ENCODE data around the gene PXDN.
A peak's percentile ranks its signal among the peaks of the same experiment; 100 is the strongest.
"Not testable (repeated sequence)": the region's sequence is repeated elsewhere in the genome, so short reads cannot be mapped to it uniquely, and the experiment has no call there.

Gene PXDN

DNA sequence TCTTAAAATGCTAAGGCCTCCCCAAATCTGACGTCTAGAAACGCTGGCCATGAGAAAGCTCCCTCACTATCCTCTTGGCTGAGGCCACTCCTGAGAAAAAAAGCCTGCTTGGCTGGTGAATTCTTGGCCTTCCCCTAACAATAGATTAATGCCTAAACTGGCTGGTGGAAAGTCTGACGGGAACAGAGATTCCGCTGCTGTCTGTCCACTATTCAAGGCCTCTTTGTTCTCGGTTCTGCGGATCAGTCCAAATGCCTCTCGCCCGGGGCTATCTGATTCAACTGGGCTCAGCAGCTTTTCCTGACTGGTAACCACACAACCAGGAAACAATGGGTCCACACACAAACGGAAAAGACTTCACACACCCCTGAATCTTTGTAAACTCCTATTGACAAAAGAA, 27.2 kb downstream of the PXDN start:
- H3K4me3 ChIP-seq (ENCODE audit: extremely low read depth, insufficient read depth, low read length, poor library complexity, severe bottlenecking): no peak overlapping the region
- peak overlapping the region; percentile 70 for H3K27ac ChIP-seq (ENCODE audit: low read depth, low read length, severe bottlenecking)
- 66 to 78% methylated on average over 9 of the region's 9 CpGs for WGBS, 2 experiments (ENCODE audit: insufficient coverage in 2 of 2)

DNA sequence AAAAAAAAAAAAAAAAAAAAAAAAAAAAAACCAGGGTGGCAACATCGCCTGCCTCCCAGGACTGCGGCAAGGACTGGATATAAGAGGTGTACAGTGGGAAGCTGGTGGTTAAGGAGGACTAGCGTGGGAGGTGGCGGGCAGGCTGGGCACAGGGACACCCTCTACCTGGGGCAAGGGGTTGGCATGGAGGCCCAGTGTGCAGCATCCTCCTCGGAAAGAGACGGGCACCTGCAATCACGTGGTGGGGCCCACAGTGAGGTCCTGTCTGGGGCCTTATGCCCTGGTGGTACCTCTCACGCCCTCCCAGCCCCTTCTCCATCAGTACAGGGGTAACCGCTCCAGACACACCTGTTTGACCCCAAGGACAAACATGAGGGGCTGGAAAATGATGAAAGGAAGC, 27.9 kb downstream of the PXDN start:
- peaks cover 21% of the 10 kb centered on the region for H3K4me1 ChIP-seq (ENCODE audit: control insufficient read depth, insufficient read depth, low read length, poor library complexity, severe bottlenecking)
- WGBS, 2 experiments (ENCODE audit: insufficient coverage in 2 of 2): 83 to 96% methylated on average over 6 of the region's 9 CpGs
- no peak overlapping the region for H3K4me3 ChIP-seq (ENCODE audit: extremely low read depth, insufficient read depth, low read length, poor library complexity, severe bottlenecking)
- H3K27ac ChIP-seq (ENCODE audit: low read depth, low read length, severe bottlenecking): peak overlapping the region; percentile 70
- H3K9me3 ChIP-seq (ENCODE audit: control insufficient read depth, low read length): no peaks in the 10 kb centered on the region
- H3K36me3 ChIP-seq (ENCODE audit: control insufficient read depth, insufficient read depth, low read length): peaks cover 7% of the 10 kb centered on the region

More for the DNA sequence above, 27.2 kb downstream of the PXDN start:
- Histone ChIP-seq H3K36me3 (ENCODE audit: control insufficient read depth, insufficient read depth, low read length) (peaks cover 9% of the 10 kb centered on the region), H3K9me3 (ENCODE audit: control insufficient read depth, low read length) (no peaks in the 10 kb centered on the region), H3K4me1 (ENCODE audit: control insufficient read depth, insufficient read depth, low read length, poor library complexity, severe bottlenecking) (peaks cover 21% of the 10 kb centered on the region)

DNA sequence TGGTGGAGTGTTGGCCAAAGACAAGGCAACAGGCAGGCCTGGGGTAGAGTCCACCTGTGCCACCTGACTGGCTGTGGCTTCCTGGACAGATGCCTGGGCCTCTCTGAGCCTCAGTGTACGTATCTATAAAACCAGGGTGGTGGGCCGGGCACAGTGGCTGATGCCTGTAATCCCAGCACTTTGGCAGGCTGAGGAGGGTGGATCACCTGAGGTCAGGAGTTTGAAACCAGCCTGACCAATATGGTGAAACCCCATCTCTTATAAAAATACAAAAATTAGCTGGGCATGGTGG, 28.4 kb downstream of the PXDN start:
- not testable (repeated sequence) for H3K4me3 ChIP-seq (ENCODE audit: extremely low read depth, insufficient read depth, low read length, poor library complexity, severe bottlenecking); H3K27ac ChIP-seq (ENCODE audit: low read depth, low read length, severe bottlenecking); H3K36me3 ChIP-seq (ENCODE audit: control insufficient read depth, insufficient read depth, low read length); H3K9me3 ChIP-seq (ENCODE audit: control insufficient read depth, low read length)
- peaks cover 21% of the 10 kb centered on the region for H3K4me1 ChIP-seq (ENCODE audit: control insufficient read depth, insufficient read depth, low read length, poor library complexity, severe bottlenecking)
- WGBS, 2 experiments (ENCODE audit: insufficient coverage in 2 of 2): 60 to 87% methylated on average over 1 to 2 of the region's 2 CpGs

DNA sequence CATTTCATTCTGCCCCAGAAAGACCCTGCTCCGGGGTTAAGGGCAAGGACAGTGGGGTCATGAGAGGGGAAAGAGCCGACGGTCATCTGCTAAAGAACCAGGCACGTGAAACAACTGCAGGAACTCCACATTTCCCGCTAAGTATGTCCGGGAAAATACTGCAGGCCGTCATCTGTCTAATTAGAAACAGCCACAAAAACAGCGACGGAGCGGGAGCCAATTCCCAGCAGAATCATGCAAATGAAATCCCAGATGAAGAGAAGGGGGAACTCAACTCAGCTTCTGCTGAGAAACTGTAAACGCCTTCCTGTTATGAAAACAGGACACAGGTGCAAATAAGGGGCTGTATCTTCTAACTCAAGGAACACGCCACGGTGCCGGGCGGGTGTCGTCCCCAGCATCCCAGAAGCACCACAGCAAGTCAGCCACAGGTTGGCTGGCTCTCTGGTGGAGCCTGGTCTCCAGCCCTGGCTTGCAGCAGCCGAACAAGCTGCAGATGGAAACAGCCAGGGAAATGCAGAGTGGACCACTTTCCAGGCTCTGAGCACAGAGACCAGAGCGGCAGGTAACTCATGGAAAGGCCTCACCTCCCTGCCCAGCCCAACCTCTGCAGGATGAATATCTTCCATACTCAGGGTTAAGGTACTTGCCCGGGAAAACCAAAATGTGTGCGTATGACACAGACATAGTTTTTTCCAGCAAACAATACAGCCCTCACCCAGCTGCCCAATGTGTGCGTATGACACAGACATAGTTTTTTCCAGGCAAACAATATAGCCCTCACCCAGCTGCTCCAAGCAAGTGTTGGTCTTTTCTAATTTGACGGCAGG, 28.9 kb downstream of the PXDN start:
- H3K4me3 ChIP-seq (ENCODE audit: extremely low read depth, insufficient read depth, low read length, poor library complexity, severe bottlenecking): no peak overlapping the region
- H3K27ac ChIP-seq (ENCODE audit: low read depth, low read length, severe bottlenecking): peak overlapping the region; percentile 23
- peaks cover 7% of the 10 kb centered on the region for H3K36me3 ChIP-seq (ENCODE audit: control insufficient read depth, insufficient read depth, low read length)
- no peaks in the 10 kb centered on the region for H3K9me3 ChIP-seq (ENCODE audit: control insufficient read depth, low read length)
- H3K4me1 ChIP-seq (ENCODE audit: control insufficient read depth, insufficient read depth, low read length, poor library complexity, severe bottlenecking): peaks cover 21% of the 10 kb centered on the region
- 92 to 96% methylated on average over 21 to 22 of the region's 22 CpGs for WGBS, 2 experiments (ENCODE audit: insufficient coverage in 2 of 2)

DNA sequence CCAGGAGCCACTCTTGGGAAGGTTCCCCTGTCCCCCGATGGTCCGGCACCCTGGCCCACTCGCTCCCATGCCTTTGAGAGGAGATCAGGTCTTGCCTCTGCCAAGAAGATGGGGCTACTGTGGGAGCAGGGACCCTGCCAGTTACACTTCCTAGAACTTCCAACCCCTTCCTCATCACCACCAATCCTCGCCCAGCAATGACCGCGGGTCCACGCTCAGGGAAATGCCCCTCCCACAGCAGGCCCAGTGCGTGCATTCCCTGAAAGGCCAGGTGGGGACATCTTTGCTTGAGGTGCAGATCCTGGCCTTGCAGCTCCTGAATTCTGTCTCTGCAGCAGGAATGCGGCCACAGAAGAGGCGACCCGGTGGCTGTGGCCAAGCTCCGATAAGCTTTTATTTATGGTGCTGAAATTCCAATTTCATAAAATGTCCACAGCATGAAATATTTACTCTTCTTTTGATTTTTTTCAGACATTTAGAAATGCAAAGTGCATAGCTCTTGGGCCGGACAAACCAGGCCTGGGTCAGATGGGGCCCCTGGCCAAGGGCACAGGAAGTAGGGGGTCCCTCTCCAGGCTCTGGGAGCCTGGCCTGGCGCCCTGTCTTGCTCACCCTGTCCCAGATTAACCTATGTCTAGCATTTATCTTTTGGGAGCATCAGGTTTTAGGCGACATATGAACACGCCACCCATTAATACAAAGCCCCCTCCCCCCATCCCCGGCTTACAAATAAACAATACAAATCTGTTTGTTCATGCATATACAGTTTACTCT, 29.8 kb downstream of the PXDN start:
- peaks cover 8% of the 10 kb centered on the region for H3K36me3 ChIP-seq (ENCODE audit: control insufficient read depth, insufficient read depth, low read length)
- no peak overlapping the region for H3K4me3 ChIP-seq (ENCODE audit: extremely low read depth, insufficient read depth, low read length, poor library complexity, severe bottlenecking)
- 88 to 94% methylated on average over 9 to 12 of the region's 17 CpGs for WGBS, 2 experiments (ENCODE audit: insufficient coverage in 2 of 2)
- H3K9me3 ChIP-seq (ENCODE audit: control insufficient read depth, low read length): no peaks in the 10 kb centered on the region
- peaks cover 27% of the 10 kb centered on the region for H3K4me1 ChIP-seq (ENCODE audit: control insufficient read depth, insufficient read depth, low read length, poor library complexity, severe bottlenecking)
- H3K27ac ChIP-seq (ENCODE audit: low read depth, low read length, severe bottlenecking): no peak overlapping the region

DNA sequence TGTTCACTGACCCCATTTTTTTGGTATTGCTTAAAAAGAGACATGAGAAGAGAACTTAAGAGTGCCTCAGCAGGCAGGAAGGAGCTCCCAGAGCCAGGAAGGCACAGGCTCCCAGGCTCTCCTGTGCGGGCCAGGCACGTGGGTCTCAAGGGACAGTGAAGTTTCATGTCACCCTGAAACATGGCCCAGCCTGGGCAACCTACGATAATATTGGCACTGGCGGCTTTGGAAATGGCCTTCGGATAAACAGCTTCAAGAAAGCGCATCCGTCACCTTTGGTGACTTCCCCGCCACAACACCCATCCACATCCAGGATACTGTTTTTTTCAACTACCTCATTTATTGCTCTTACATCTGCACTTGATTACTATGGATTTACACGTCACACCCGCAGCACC, 30.5 kb downstream of the PXDN start:
- Histone ChIP-seq H3K27ac (ENCODE audit: low read depth, low read length, severe bottlenecking) (no peak overlapping the region), H3K36me3 (ENCODE audit: control insufficient read depth, insufficient read depth, low read length) (peaks cover 13% of the 10 kb centered on the region), H3K9me3 (ENCODE audit: control insufficient read depth, low read length) (no peaks in the 10 kb centered on the region), H3K4me3 (ENCODE audit: extremely low read depth, insufficient read depth, low read length, poor library complexity, severe bottlenecking) (no peak overlapping the region), H3K4me1 (ENCODE audit: control insufficient read depth, insufficient read depth, low read length, poor library complexity, severe bottlenecking) (peaks cover 33% of the 10 kb centered on the region)
- 97 to 98% methylated on average over 10 of the region's 10 CpGs for WGBS, 2 experiments (ENCODE audit: insufficient coverage in 2 of 2)

DNA sequence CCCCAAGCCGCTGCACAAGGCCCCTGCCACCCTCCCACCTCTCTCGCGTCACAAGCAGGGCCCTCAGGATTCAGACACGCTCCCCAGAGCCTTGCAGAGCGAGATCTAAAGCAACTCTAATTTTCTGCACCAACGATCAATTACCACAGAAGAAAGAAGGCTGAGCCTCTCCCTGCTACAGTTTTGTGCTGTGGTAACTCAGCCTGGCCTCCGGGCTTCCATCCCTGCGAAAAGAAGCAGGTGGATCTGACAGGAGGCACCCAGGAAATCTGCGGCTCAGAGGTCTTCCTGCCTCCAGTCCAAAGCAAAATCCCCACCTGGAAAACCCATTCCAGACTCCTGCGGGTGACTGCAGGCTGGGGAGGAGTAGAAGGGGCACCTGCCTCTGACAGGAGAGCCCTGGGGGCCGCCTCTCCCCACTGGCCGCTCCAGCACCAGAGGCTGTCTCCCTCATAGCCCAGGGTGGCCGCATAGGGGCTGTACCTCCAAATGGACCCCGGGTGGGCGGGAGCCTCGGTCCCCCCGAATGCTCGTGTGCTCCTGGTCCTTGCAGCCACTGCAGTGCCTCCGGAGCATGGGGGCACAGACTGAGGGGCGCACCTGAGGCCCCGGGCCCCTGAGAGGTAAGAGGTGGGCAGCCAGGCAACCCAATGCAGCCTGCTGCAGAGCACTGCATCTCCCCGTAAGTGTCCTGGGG, 31.0 kb downstream of the PXDN start:
- peaks cover 13% of the 10 kb centered on the region for H3K36me3 ChIP-seq (ENCODE audit: control insufficient read depth, insufficient read depth, low read length)
- H3K27ac ChIP-seq (ENCODE audit: low read depth, low read length, severe bottlenecking): no peak overlapping the region
- H3K4me1 ChIP-seq (ENCODE audit: control insufficient read depth, insufficient read depth, low read length, poor library complexity, severe bottlenecking): peaks cover 38% of the 10 kb centered on the region
- no peaks in the 10 kb centered on the region for H3K9me3 ChIP-seq (ENCODE audit: control insufficient read depth, low read length)
- WGBS, 2 experiments (ENCODE audit: insufficient coverage in 2 of 2): 90 to 91% methylated on average over 19 of the region's 22 CpGs
- H3K4me3 ChIP-seq (ENCODE audit: extremely low read depth, insufficient read depth, low read length, poor library complexity, severe bottlenecking): no peak overlapping the region

DNA sequence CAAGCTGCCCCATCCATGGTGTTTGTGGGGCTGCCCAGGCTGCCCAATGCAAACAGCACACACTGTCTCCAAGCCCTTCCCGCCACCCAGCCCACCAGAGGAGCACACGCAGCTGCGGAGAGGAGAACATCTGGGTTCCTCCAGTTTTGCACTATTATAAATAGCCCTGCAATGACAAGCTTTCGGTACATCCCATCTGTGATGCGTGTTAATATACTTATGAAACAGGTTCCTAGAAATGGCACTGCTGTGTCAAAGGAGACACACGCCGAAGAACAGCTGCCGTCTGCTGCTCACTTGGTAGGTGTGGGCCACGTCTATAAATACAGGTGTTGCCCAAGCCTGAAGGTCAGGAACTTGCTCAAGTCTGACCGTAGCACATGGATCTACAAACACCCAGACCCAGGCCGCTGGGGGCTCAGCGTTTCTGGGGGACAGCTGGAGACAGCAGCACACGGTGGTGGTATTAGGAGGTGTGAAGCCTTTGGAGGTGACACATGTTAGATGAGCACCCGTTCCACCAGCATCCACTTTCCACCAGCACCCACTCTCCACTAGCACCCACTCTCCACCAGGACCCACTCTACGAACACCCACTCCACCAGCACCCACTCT, 34.3 kb downstream of the PXDN start:
- Histone ChIP-seq H3K4me1 (ENCODE audit: control insufficient read depth, insufficient read depth, low read length, poor library complexity, severe bottlenecking) (peaks cover 36% of the 10 kb centered on the region), H3K4me3 (ENCODE audit: extremely low read depth, insufficient read depth, low read length, poor library complexity, severe bottlenecking) (no peak overlapping the region), H3K36me3 (ENCODE audit: control insufficient read depth, insufficient read depth, low read length) (peaks cover 12% of the 10 kb centered on the region), H3K9me3 (ENCODE audit: control insufficient read depth, low read length) (no peaks in the 10 kb centered on the region), H3K27ac (ENCODE audit: low read depth, low read length, severe bottlenecking) (no peak overlapping the region)
- WGBS, 2 experiments (ENCODE audit: insufficient coverage in 2 of 2): 94 to 99% methylated on average over 9 to 13 of the region's 15 CpGs

DNA sequence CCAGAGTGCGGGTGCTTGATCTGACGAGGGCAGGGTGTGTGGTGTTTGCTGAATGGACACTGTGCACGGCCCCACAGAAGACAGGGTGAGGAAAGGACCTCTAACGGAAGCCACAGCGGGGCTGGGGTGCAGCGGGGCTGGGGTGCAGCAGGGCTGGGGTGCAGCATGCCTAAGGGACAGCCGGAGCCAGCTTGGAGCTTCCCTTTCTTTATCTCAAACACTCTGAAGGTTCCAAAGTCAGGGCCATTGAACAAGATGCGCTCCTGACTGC, 35.0 kb downstream of the PXDN start:
- Histone ChIP-seq H3K4me3 (ENCODE audit: extremely low read depth, insufficient read depth, low read length, poor library complexity, severe bottlenecking) (no peak overlapping the region), H3K27ac (ENCODE audit: low read depth, low read length, severe bottlenecking) (no peak overlapping the region), H3K9me3 (ENCODE audit: control insufficient read depth, low read length) (no peaks in the 10 kb centered on the region), H3K36me3 (ENCODE audit: control insufficient read depth, insufficient read depth, low read length) (peaks cover 9% of the 10 kb centered on the region), H3K4me1 (ENCODE audit: control insufficient read depth, insufficient read depth, low read length, poor library complexity, severe bottlenecking) (peaks cover 32% of the 10 kb centered on the region)
- 84 to 95% methylated on average over 3 to 8 of the region's 8 CpGs for WGBS, 2 experiments (ENCODE audit: insufficient coverage in 2 of 2)

DNA sequence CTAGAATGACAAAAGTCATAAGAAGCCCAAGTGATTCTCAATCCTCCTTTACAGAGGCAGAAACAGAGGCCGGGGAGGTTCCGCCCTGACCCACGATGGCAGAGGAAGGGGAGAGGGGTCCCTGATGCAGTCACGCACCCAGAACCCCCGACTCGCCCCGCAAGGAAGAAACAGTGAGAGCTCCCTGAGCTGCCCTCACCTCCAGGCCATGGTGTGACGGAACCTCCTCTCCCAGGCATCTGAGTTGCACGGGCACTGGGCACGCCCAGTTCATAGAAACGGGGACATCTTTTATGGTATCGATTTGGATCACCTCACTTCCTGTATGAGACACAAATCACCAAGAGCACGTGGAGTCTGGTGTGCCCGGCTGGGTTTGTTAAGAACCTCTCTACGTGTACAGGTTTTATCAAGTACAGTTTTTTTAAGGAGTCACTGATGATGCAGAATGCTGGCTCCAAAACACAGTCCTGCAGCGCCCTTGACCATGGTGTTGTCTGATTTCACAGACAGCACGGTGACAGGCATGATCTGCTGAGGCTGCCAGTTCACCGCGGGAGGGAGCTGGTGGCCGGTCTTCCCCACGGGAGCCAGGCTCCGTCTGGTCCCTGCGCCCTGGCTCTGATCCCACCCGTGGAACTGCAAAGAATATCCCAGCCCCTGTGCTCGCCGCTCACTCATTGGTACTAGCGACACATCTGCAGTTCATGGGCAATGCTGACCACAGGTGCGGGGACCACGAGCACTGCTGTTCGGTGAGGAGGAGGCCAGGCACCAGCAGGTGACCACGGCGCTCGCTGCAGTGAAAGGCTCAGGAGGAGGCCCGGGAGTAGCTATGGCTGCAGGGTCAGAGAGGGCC, 35.6 kb downstream of the PXDN start:
- H3K36me3 ChIP-seq (ENCODE audit: control insufficient read depth, insufficient read depth, low read length): peaks cover 6% of the 10 kb centered on the region
- no peak overlapping the region for H3K4me3 ChIP-seq (ENCODE audit: extremely low read depth, insufficient read depth, low read length, poor library complexity, severe bottlenecking)
- H3K4me1 ChIP-seq (ENCODE audit: control insufficient read depth, insufficient read depth, low read length, poor library complexity, severe bottlenecking): peaks cover 32% of the 10 kb centered on the region
- 80 to 82% methylated on average over 28 to 32 of the region's 34 CpGs for WGBS, 2 experiments (ENCODE audit: insufficient coverage in 2 of 2)
- H3K9me3 ChIP-seq (ENCODE audit: control insufficient read depth, low read length): no peaks in the 10 kb centered on the region
- peak overlapping the region; percentile 73 for H3K27ac ChIP-seq (ENCODE audit: low read depth, low read length, severe bottlenecking)
